SK-N-SH (cell line): ENCODE results near the gene FOXL2NB. TPM values are rescaled to one million over a fixed set of nuclear protein-coding genes. Genes with fewer than 3 reads are reported as not detected.

ENCODE experiments used
- CTCF ChIA-PET: fragments of 300-600, 350-600 bp; formaldehyde crosslinking; extraction: SDS; loops from one replicate; lab custom pipeline; 2021; lab: Yijun Ruan, JAX
- POLR2A ChIA-PET: fragments of 350-600 bp; sonication (Branson Sonifier 250); formaldehyde crosslinking; extraction: SDS; loops from one replicate; lab custom pipeline; 2020; ENCODE audit warnings: antibody characterized with exemption, inconsistent platforms; lab: Yijun Ruan, JAX
- DNase-seq: peaks from one replicate; pipeline ENCODE4 v3.0.0; 2012
- H2AFZ ChIP-seq: fragments of 200-600 bp; sonication (generic); 2 replicates; pipeline ENCODE4 v1.8.1; 2016; ENCODE audit warnings: antibody characterized with exemption, mild to moderate bottlenecking, low read depth
- H3F3A ChIP-seq: fragments of 200-600 bp; sonication (generic); replicated peaks from 2 replicates; pipeline ENCODE3; 2016; ENCODE audit warnings: antibody characterized with exemption, mild to moderate bottlenecking; ENCODE audit not compliant: insufficient read depth
- H3K27ac ChIP-seq, 2 experiments: fragments of 200-500 bp in 1 of 2; fragments of 200-600 bp in 1 of 2; sonication (Bioruptor generic) in 1 of 2; sonication (generic), shearing (Covaris generic) in 1 of 2; 2 replicates each; pipeline versions ENCODE4 v1.5.1 to v1.6.1; 2014 to 2016; ENCODE audit warnings: low read depth in 2 of 2, inconsistent platforms in 1 of 2, low read length in 1 of 2, mild to moderate bottlenecking in 1 of 2, mixed read lengths in 1 of 2
- H3K27me3 ChIP-seq: fragments of 200-600 bp; sonication (generic), shearing (Covaris generic); 2 replicates; pipeline ENCODE4 v1.6.1; 2016; ENCODE audit warnings: mixed run types; ENCODE audit not compliant: insufficient read depth
- H3K36me3 ChIP-seq, 2 experiments: fragments of 200-500 bp in 1 of 2; fragments of 200-600 bp in 1 of 2; sonication (Bioruptor generic) in 1 of 2; sonication (generic) in 1 of 2; replicated peaks in 1 of 2; 2 replicates each; pipeline versions ENCODE3 to v1.5.1; 2014 to 2016; ENCODE audit warnings: low read length in 1 of 2, mild to moderate bottlenecking in 1 of 2; ENCODE audit not compliant: insufficient read depth in 2 of 2, control insufficient read depth in 1 of 2
- H3K4me1 ChIP-seq, 2 experiments: fragments of 200-500 bp in 1 of 2; fragments of 200-600 bp in 1 of 2; sonication (Bioruptor generic) in 1 of 2; sonication (generic), shearing (Covaris generic) in 1 of 2; 2 replicates each; pipeline versions ENCODE4 v1.5.1 to v1.6.1; 2014 to 2016; ENCODE audit warnings: low read depth in 1 of 2, low read length in 1 of 2, mixed run types in 1 of 2; ENCODE audit not compliant: insufficient read depth in 2 of 2, control insufficient read depth in 1 of 2
- H3K4me2 ChIP-seq: fragments of 200-600 bp; sonication (generic), shearing (Covaris generic); 2 replicates; pipeline ENCODE4 v1.6.1; 2017; ENCODE audit warnings: mixed run types
- H3K4me3 ChIP-seq, 2 experiments: fragments of 200-500 bp in 1 of 2; fragments of 200-600 bp in 1 of 2; sonication (Bioruptor generic) in 1 of 2; sonication (generic), shearing (Covaris generic) in 1 of 2; 2 replicates each; pipeline versions ENCODE4 v1.5.1 to v1.8.1; 2014 to 2016; ENCODE audit warnings: low read depth in 2 of 2, inconsistent platforms in 1 of 2, low read length in 1 of 2, mild to moderate bottlenecking in 1 of 2, mixed read lengths in 1 of 2, moderate library complexity in 1 of 2
- H3K79me2 ChIP-seq: fragments of 200-600 bp; sonication (generic); 2 replicates; pipeline ENCODE4 v1.8.1; 2017; ENCODE audit warnings: mild to moderate bottlenecking; ENCODE audit not compliant: insufficient read depth
- H3K9ac ChIP-seq: fragments of 200-600 bp; sonication (generic); 2 replicates; pipeline ENCODE4 v1.6.1; 2017; ENCODE audit warnings: mixed run types
- H3K9me2 ChIP-seq: fragments of 200-600 bp; sonication (generic); 2 replicates; pipeline ENCODE4 v1.6.1; 2017; ENCODE audit warnings: mixed run types
- H3K9me3 ChIP-seq: fragments of 200-600 bp; sonication (generic); 2 replicates; pipeline ENCODE4 v1.6.1; 2017; ENCODE audit warnings: mixed run types, mild to moderate bottlenecking, moderate library complexity
- H4K20me1 ChIP-seq: fragments of 200-600 bp; sonication (generic); 2 replicates; pipeline ENCODE4 v1.6.1; 2017; ENCODE audit warnings: mild to moderate bottlenecking, mixed run types; ENCODE audit not compliant: insufficient read depth
- CHD2 ChIP-seq: fragments of 150-350 bp; IDR thresholded peaks from 2 replicates; pipeline ENCODE4 v1.6.1; 2018; ENCODE audit warnings: low read length; ENCODE audit not compliant: partially characterized antibody
- EP300 ChIP-seq, 2 experiments: IDR thresholded peaks; 2 replicates each; pipeline versions ENCODE4 v1.4.0 to v1.6.1; 2012; ENCODE audit warnings: borderline replicate concordance in 1 of 2, low read depth in 1 of 2, low read length in 1 of 2
- EZH2phosphoT487 ChIP-seq: fragments of 200-600 bp; sonication (generic); IDR thresholded peaks from 2 replicates; pipeline ENCODE4 v1.6.1; 2017; ENCODE audit warnings: low read depth, mixed run types, mild to moderate bottlenecking, antibody characterized with exemption, moderate library complexity, borderline replicate concordance
- NFIC ChIP-seq: IDR thresholded peaks from 2 replicates; pipeline ENCODE4 v1.4.0; 2012; ENCODE audit warnings: borderline replicate concordance
- PBX3 ChIP-seq: IDR thresholded peaks from 2 replicates; pipeline ENCODE4; 2012
- RCOR1 ChIP-seq: fragments of 150-350 bp; IDR thresholded peaks from 2 replicates; pipeline ENCODE4 v1.6.1; 2017; ENCODE audit warnings: antibody characterized with exemption, low read length
- RXRA ChIP-seq: IDR thresholded peaks from 2 replicates; pipeline ENCODE4 v1.4.0; 2012; ENCODE audit warnings: low read depth, mild to moderate bottlenecking, borderline replicate concordance
- TCF12 ChIP-seq: IDR thresholded peaks from 2 replicates; pipeline ENCODE4 v1.4.0; 2012
- USF1 ChIP-seq: IDR thresholded peaks from 2 replicates; pipeline ENCODE4 v1.4.0; 2012; ENCODE audit warnings: low read depth, borderline replicate concordance
- USF2 ChIP-seq: fragments of 150-350 bp; IDR thresholded peaks from 2 replicates; pipeline ENCODE4 v1.6.1; 2017; ENCODE audit warnings: antibody characterized with exemption, low read length, low read depth, borderline replicate concordance
- WGBS: methylation state at CpG from one replicate; pipeline ENCODE4 v1.1.6; 2017; ENCODE audit warnings: low lambda C conversion rate; 5-methylcytosine and 5-hydroxymethylcytosine counted together
- polyA plus RNA-seq, 3 experiments: library from polyadenylated mRNA; depleted of rRNA; stranded (reverse); fragments of >200 nt; gene quantifications; 2 replicates each; pipeline ENCODE4 v1.2.3, GENCODE V29; 2012

Gene FOXL2NB
- polyA plus RNA-seq (2012; rRNA removed) = not detected in 2 replicates
- polyA plus RNA-seq (2012; cell fraction: cytosol; rRNA removed) = 0.01 TPM in 1 of 2 replicates, not detected in the other
- polyA plus RNA-seq (2012; cell fraction: nucleus; rRNA removed) = 0.04 TPM in 1 of 2 replicates, not detected in the other

- Histone ChIP-seq H3K79me2 (no peaks in the 10 kb centered on the region), H2AFZ (0 out of 2 replicates have a peak within 1 kb of the TSS, but pooled peaks have one; percentile 22)
These were observed at the start of gene FOXL2NB, which contains the start of gene FOXL2 for GRCh38 chr3:138946663-138947494. TSS of gene FOXL2NB (plus strand) at chr3:138947217. CDS start at chr3:138947365, 148 bp downstream. TSS of gene FOXL2 (minus strand) at chr3:138947137. CDS start at chr3:138946722, 415 bp downstream.

GRCh38 chr3:138898301-138898700, 48.7 kb upstream of the FOXL2NB start:
- Histone ChIP-seq H3K4me1 (no peaks in the 10 kb centered on the region), H3K79me2 (no peaks in the 10 kb centered on the region), H3K36me3 (no peaks in the 10 kb centered on the region), H3K4me3 (no peak overlapping the region), H3K9me3 (no peaks in the 10 kb centered on the region), H3K27ac (no peak overlapping the region), H3K27me3 (no peaks in the 10 kb centered on the region), H3K9me2 (no peaks in the 10 kb centered on the region), H4K20me1 (no peaks in the 10 kb centered on the region), H3F3A (no peaks in the 10 kb centered on the region), H3K4me2 (no peak overlapping the region), H2AFZ (no peak overlapping the region), H3K9ac (no peak overlapping the region)
- ChIA-PET CTCF (interaction anchor here (0.6 to 6.5 kb wide), 7 partner anchors 11 to 304 kb away, joined by 3 to 50 read pairs (median 4); partner anchors contain the start of gene CEP70), POLR2A (no interaction called here)
- DNase-seq = no peak
- no peak for TF ChIP-seq CHD2
- TF ChIP-seq RCOR1 = no peak
- no peak for TF ChIP-seq TCF12
- no peak for TF ChIP-seq PBX3
- no peak for TF ChIP-seq USF1
- TF ChIP-seq EZH2phosphoT487 = no peak
- no peak for TF ChIP-seq RXRA
- no peak for TF ChIP-seq NFIC
- no peak for TF ChIP-seq EP300 (IDR thresholded peaks at IDR 0.05; ENCODE audit: borderline replicate concordance in 1 of 2, low read depth in 1 of 2, low read length in 1 of 2)
- WGBS = 44% methylated on average over 1 of the region's 1 CpG

More at GRCh38 chr3:138946663-138947494, at the start of gene FOXL2NB, which contains the start of gene FOXL2:
- Histone ChIP-seq H3K4me3 (no peak within 1 kb of the TSS; a peak in 2 of 4 replicates), H3K27me3 (peaks cover 97% of the 10 kb centered on the region), H3K4me1 (peaks cover 0 to 7% of the 10 kb centered on the region in 2 experiments; a peak in 2 of 4 replicates), H3F3A (peaks cover 5% of the 10 kb centered on the region), H3K36me3 (no peaks in the 10 kb centered on the region), H3K9ac (no peak within 1 kb of the TSS), H3K9me2 (no peaks in the 10 kb centered on the region), H3K9me3 (no peaks in the 10 kb centered on the region), H3K4me2 (peak within 1 kb of the TSS; percentile 57), H3K27ac (no peak within 1 kb of the TSS), H4K20me1 (peaks cover 8% of the 10 kb centered on the region)
- TF ChIP-seq USF2 = no peak
- peak; percentile 44 for DNase-seq
- WGBS = 12% methylated on average over 40 of the region's 78 CpGs
- ChIA-PET POLR2A (no interaction called here), CTCF (interaction anchor here (0.6 to 11.9 kb wide), 6 partner anchors 11 to 400 kb away, joined by 3 to 100 read pairs (median 4); no protein-coding TSS in a partner anchor)
